HepG2 (cell line): ENCODE data around the gene PDE6H. TPM values are rescaled to one million over a fixed set of nuclear protein-coding genes. Genes with fewer than 3 reads are reported as not detected.

Experiments
- ATAC-seq: fragments of 200-7000 bp; cut with Tn5 transposase; 3 replicates; pipeline ENCODE4 v1.9.1; 2020; ENCODE audit warnings: mild to moderate bottlenecking, moderate library complexity
- BruUV-seq: library from RNA; stranded (reverse); fragments of 400-500 nt; replicated peaks from 2 replicates; lab custom pipeline; 2021; lab: Mats Ljungman, UMichigan
- CTCF ChIA-PET: fragments of 300-600 bp; formaldehyde crosslinking; extraction: SDS; loops from one replicate; lab custom pipeline; 2021; ENCODE audit warnings: low total read pairs, inconsistent platforms, low intra/inter-chr PET ratio; lab: Yijun Ruan, JAX
- POLR2A ChIA-PET: fragments of 350-600 bp; sonication (Branson Sonifier 250); formaldehyde crosslinking; loops from one replicate; lab custom pipeline; 2020; ENCODE audit warnings: antibody characterized with exemption, inconsistent platforms; lab: Yijun Ruan, JAX
- DNase-seq: peaks from one replicate; pipeline ENCODE4 v3.0.0-alpha.2; 2015; ENCODE audit warnings: low spot score
- FAIRE-seq: peaks from 3 replicates; lab custom pipeline; 2011; peaks lifted over from hg19 to GRCh38; lab: Jason Lieb, UNC
- H2AFZ ChIP-seq: one replicate; pipeline ENCODE4 v1.6.1; 2011; ENCODE audit warnings: low read length, inconsistent platforms
- H3K27ac ChIP-seq: fragments of 300-600 bp; 3 replicates; pipeline ENCODE4 v1.8.0; 2011; ENCODE audit warnings: mixed run types, mild to moderate bottlenecking, mixed read lengths, low read length, inconsistent platforms; ENCODE audit not compliant: insufficient read depth; ENCODE audit errors: extremely low read length
- H3K27me3 ChIP-seq, 2 experiments: fragments of 200-600 bp in 1 of 2; 2 replicates in 1 of 2; 3 replicates in 1 of 2; pipeline versions ENCODE4 v1.6.0 to v1.8.0; 2011; ENCODE audit warnings: low read length in 2 of 2, mild to moderate bottlenecking in 2 of 2, moderate library complexity in 2 of 2, inconsistent platforms in 1 of 2; ENCODE audit not compliant: insufficient read depth in 2 of 2, control insufficient read depth in 1 of 2
- H3K36me3 ChIP-seq, 2 experiments: fragments of 200-600 bp in 1 of 2; replicated peaks in 1 of 2; 2 replicates in 1 of 2; 3 replicates in 1 of 2; pipeline versions ENCODE4 v1.5.1 to v1.8.0; 2011; ENCODE audit warnings: low read length in 2 of 2, inconsistent platforms in 1 of 2; ENCODE audit not compliant: insufficient read depth in 2 of 2, control insufficient read depth in 1 of 2
- H3K4me1 ChIP-seq: 2 replicates; pipeline ENCODE4 v1.5.1; 2012; ENCODE audit warnings: low read length, inconsistent platforms; ENCODE audit not compliant: insufficient read depth
- H3K4me2 ChIP-seq: 2 replicates; pipeline ENCODE4 v1.6.0; 2011; ENCODE audit warnings: low read depth, low read length, inconsistent platforms
- H3K4me3 ChIP-seq, 3 experiments: fragments of 200-600 bp in 1 of 3; sonication (generic), shearing (Covaris generic) in 1 of 3; replicated peaks in 1 of 3; 2 replicates each; pipeline ENCODE4 v1.5.1; 2011 to 2016; ENCODE audit warnings: low read length in 3 of 3, inconsistent platforms in 2 of 3, low read depth in 2 of 3, mild to moderate bottlenecking in 2 of 3, control low read depth in 1 of 3, mixed read lengths in 1 of 3; ENCODE audit not compliant: insufficient read depth in 1 of 3
- H3K79me2 ChIP-seq: one replicate; pipeline ENCODE4 v1.6.1; 2011; ENCODE audit warnings: low read length, inconsistent platforms; ENCODE audit not compliant: insufficient read depth
- H3K9ac ChIP-seq: 2 replicates; pipeline ENCODE4 v1.6.0; 2011; ENCODE audit warnings: mild to moderate bottlenecking, low read depth, low read length, inconsistent platforms; ENCODE audit not compliant: insufficient read depth
- H3K9me3 ChIP-seq: 2 replicates; pipeline ENCODE4 v1.5.1; 2012; ENCODE audit warnings: mild to moderate bottlenecking, low read length
- H4K20me1 ChIP-seq: 2 replicates; pipeline ENCODE4 v1.6.0; 2011; ENCODE audit warnings: inconsistent platforms, mild to moderate bottlenecking, low read length, moderate library complexity; ENCODE audit not compliant: insufficient read depth
- CHD4 ChIP-seq: fragments of 200-600 bp; sonication (generic); IDR thresholded peaks from 2 replicates; pipeline ENCODE4 v1.7.0; 2017; ENCODE audit warnings: mild to moderate bottlenecking, low read length, borderline replicate concordance
- THAP7 ChIP-seq: sonication (generic); formaldehyde crosslinking; IDR thresholded peaks from 2 replicates; pipeline ENCODE4 v1.8.1; 2023; ENCODE audit warnings: mild to moderate bottlenecking, missing genetic modification reagents
- ZBTB4 ChIP-seq: sonication (generic); formaldehyde crosslinking; IDR thresholded peaks from 2 replicates; pipeline ENCODE4 v1.4.0; 2020; ENCODE audit warnings: missing genetic modification reagents, mild to moderate bottlenecking, borderline replicate concordance
- ZFAT ChIP-seq: sonication (generic); formaldehyde crosslinking; conservative IDR thresholded peaks from 2 replicates; pipeline ENCODE4 v1.8.1; 2023; ENCODE audit warnings: missing genetic modification reagents, inconsistent platforms
- ZMYM3 ChIP-seq: sonication (generic); formaldehyde crosslinking; IDR thresholded peaks from 2 replicates; pipeline ENCODE4 v1.5.1; 2020; ENCODE audit warnings: mild to moderate bottlenecking, missing genetic modification reagents
- ZNF280D ChIP-seq: sonication (generic); formaldehyde crosslinking; IDR thresholded peaks from 2 replicates; pipeline ENCODE4 v1.5.1; 2020; ENCODE audit warnings: mild to moderate bottlenecking, missing genetic modification reagents
- ZNF646 ChIP-seq: sonication (generic); formaldehyde crosslinking; IDR thresholded peaks from 2 replicates; pipeline ENCODE4 v1.9.0; 2021; ENCODE audit warnings: mild to moderate bottlenecking, missing genetic modification reagents
- WGBS: methylation state at CpG from one replicate; pipeline ENCODE4 v1.1.6; 2017; ENCODE audit warnings: low lambda C conversion rate; 5-methylcytosine and 5-hydroxymethylcytosine counted together
- in situ Hi-C: cut with HindIII; loops from 2 replicates; pipeline ENCODE4 v1.10.0; 2017; ENCODE audit warnings: low pct_unique_long_range_greater_than_20kb; ENCODE audit not compliant: extremely low pct_ligation_motif_present
- intact Hi-C: fragments of 100-400 bp; cut with micrococcal nuclease; formaldehyde crosslinking; loops from one replicate; pipeline ENCODE4 v1.10.0; 2022; ENCODE audit not compliant: unreplicated experiment
- polyA plus RNA-seq, 8 experiments: library from polyadenylated mRNA; depleted of rRNA in 3 of 8; stranded (reverse) in 7 of 8; unstranded in 1 of 8; fragments of >200 nt; fragmentation: Illumina TruSeq in 4 of 8; extraction: Trizol in 4 of 8; gene quantifications; 2 replicates each; pipeline versions ENCODE4 v1.2.1 to v1.2.3, GENCODE V29; 2011 to 2016; ENCODE audit warnings: low read depth in 4 of 8, missing spikeins in 1 of 8, mixed read lengths in 1 of 8; ENCODE audit not compliant: insufficient read depth in 1 of 8
- total RNA-seq, 5 experiments: library from RNA; depleted of rRNA; stranded (reverse); fragments of >200 nt; fragmentation: Illumina TruSeq; extraction: Trizol; gene quantifications; 2 replicates each; pipeline ENCODE4 v1.2.3, GENCODE V29; 2016; ENCODE audit warnings: low read depth in 1 of 5

The PDE6H gene
- total and polyA plus RNA-seq, 2 of the 13 experiments (the other 11 are each of a cell fraction or from before 2014, with no cell fraction given): not detected

- H4K20me1 ChIP-seq: no peaks in the 10 kb centered on the region
- FAIRE-seq (no peak), ATAC-seq (no peak), DNase-seq (no peak)
- POLR2A ChIA-PET: no interaction called here
- in situ Hi-C loops (no loop called here), intact Hi-C loops (no loop called here)
- no peaks in the 10 kb centered on the region for H3K27me3 ChIP-seq
- CTCF ChIA-PET: no interaction called here
- no TSS peak for BruUV-seq
- H3K4me2 ChIP-seq: no peak overlapping the region
- no peaks in the 10 kb centered on the region for H3K4me1 ChIP-seq
- H3K9ac ChIP-seq: no peak overlapping the region
- H3K36me3 ChIP-seq: no peaks in the 10 kb centered on the region
- no peak overlapping the region for H3K27ac ChIP-seq
- H3K79me2 ChIP-seq: no peaks in the 10 kb centered on the region
- no peaks in the 10 kb centered on the region for H3K9me3 ChIP-seq
- no peak overlapping the region for H3K4me3 ChIP-seq
- no peak overlapping the region for H2AFZ ChIP-seq
- 13% methylated on average over 4 of the region's 4 CpGs for WGBS
- TF ChIP-seq ZFAT (CRISPR knock-in tag) (no peak), ZNF646 (CRISPR knock-in tag) (no peak), ZNF280D (CRISPR knock-in tag) (no peak), THAP7 (CRISPR knock-in tag) (no peak), ZBTB4 (CRISPR knock-in tag) (no peak), CHD4 (no peak), ZMYM3 (no peak)
Observed at GRCh38 chr12:14959916-14960496, 12.8 kb upstream of the PDE6H start.
